GM19455 (cell line): ENCODE data around the gene MPEG1.
A peak's percentile ranks its signal among the peaks of the same experiment; 100 is the strongest.

Experiments used
- ATAC-seq: cut with Tn5 transposase; IDR thresholded peaks from one replicate; pipeline ENCODE4 v1.9.1; 2021; ENCODE audit not compliant: unreplicated experiment

MPEG1 gene

GRCh38 chr11:59172345-59173079, 40.2 kb downstream of the MPEG1 start:
- peak; percentile 34 for ATAC-seq

- peak; percentile 82 for ATAC-seq
Measured at GRCh38 chr11:59171508-59172322, 41.0 kb downstream of the MPEG1 start, which contains the start of gene DTX4. TSS of gene DTX4 (plus strand) at chr11:59172132. CDS start at chr11:59172596, 464 bp downstream.

GRCh38 chr11:59164028-59164427, 48.7 kb downstream of the MPEG1 start:
- ATAC-seq, result no peak
